Endothelial cell of umbilical vein (primary cell): ENCODE results near the gene DAPL1.

Source experiments
- EZH2 ChIP-seq: IDR thresholded peaks from 2 replicates; pipeline ENCODE4 v1.6.1; 2012; ENCODE audit warnings: borderline replicate concordance, low read depth, mild to moderate bottlenecking, moderate library complexity, low read length, inconsistent platforms; ENCODE audit not compliant: severe bottlenecking
- MYC ChIP-seq: IDR thresholded peaks from one replicate; pipeline ENCODE4 v1.6.1; 2011; ENCODE audit warnings: mild to moderate bottlenecking, low read depth, low read length
- POLR2A ChIP-seq: IDR thresholded peaks from 2 replicates; pipeline ENCODE4 v1.6.1; 2012; ENCODE audit warnings: low read depth, mild to moderate bottlenecking, control low read depth, low read length
- POLR2AphosphoS5 ChIP-seq: IDR thresholded peaks from 2 replicates; pipeline ENCODE4 v1.6.1; 2012; ENCODE audit warnings: low read depth, mild to moderate bottlenecking, control low read depth, low read length, moderate library complexity; ENCODE audit not compliant: insufficient read depth
- TF ChIP-seq, protein P1 (sequence below), 2 donors: IDR thresholded peaks; 1 replicate in 1 of 2; 2 replicates in 1 of 2; pipeline ENCODE4 v1.5.1; 2011; ENCODE audit warnings: low read length in 2 of 2, mild to moderate bottlenecking in 2 of 2, moderate library complexity in 2 of 2, control low read depth in 1 of 2, inconsistent platforms in 1 of 2, low read depth in 1 of 2; ENCODE audit not compliant: insufficient read depth in 1 of 2; ENCODE audit errors: extremely low read depth in 1 of 2

DNA sequence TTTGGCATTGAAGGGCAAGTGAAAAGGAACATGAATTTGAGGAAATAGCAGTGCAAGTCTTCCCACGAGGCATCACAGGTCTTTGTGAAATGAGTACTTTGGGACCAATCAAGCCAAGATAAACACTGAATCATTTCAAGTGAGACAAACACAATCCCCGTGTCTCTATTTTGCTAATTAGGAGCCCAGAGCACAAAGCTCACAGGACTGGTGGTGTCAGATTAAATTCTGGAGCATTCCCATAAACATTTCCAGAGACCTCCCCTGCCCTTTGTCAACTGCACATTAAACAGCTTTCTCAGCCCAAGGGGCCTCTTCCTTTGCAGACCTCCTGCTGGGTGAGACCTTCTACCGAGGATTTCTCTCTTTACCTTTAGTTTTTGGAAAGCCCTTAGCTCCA is 50.7 kb downstream of the DAPL1 start:
- TF ChIP-seq, protein P1, sequence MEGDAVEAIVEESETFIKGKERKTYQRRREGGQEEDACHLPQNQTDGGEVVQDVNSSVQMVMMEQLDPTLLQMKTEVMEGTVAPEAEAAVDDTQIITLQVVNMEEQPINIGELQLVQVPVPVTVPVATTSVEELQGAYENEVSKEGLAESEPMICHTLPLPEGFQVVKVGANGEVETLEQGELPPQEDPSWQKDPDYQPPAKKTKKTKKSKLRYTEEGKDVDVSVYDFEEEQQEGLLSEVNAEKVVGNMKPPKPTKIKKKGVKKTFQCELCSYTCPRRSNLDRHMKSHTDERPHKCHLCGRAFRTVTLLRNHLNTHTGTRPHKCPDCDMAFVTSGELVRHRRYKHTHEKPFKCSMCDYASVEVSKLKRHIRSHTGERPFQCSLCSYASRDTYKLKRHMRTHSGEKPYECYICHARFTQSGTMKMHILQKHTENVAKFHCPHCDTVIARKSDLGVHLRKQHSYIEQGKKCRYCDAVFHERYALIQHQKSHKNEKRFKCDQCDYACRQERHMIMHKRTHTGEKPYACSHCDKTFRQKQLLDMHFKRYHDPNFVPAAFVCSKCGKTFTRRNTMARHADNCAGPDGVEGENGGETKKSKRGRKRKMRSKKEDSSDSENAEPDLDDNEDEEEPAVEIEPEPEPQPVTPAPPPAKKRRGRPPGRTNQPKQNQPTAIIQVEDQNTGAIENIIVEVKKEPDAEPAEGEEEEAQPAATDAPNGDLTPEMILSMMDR (IDR thresholded peaks at IDR 0.05; ENCODE audit: extremely low read depth in 1 of 2, insufficient read depth in 1 of 2, low read depth in 1 of 2, low read length in 2 of 2), result no peak
- no peak for TF ChIP-seq POLR2AphosphoS5
- TF ChIP-seq MYC, result no peak
- TF ChIP-seq EZH2, result no peak
- no peak for TF ChIP-seq POLR2A
